Measurements from ENCODE around the gene ECI2.

Gene ECI2

GRCh38 chr6:4071330-4071729 is 64.0 kb downstream of the ECI2 start:
- no peaks in the 10 kb centered on the region for H3K9me3 Mint-ChIP-seq
- no peaks in the 10 kb centered on the region for H3K36me3 Mint-ChIP-seq (ENCODE audit: low read depth)
- DNase-seq: no peak
- no peaks in the 10 kb centered on the region for H3K27me3 Mint-ChIP-seq (ENCODE audit: low read depth, poor library complexity)
- TF ChIP-seq CTCF (IDR thresholded peaks at IDR 0.05): no peak
- H3K27ac Mint-ChIP-seq: no peak overlapping the region
- no peak overlapping the region for H3K4me3 Mint-ChIP-seq
- no peaks in the 10 kb centered on the region for H3K4me1 Mint-ChIP-seq

GRCh38 chr6:4069199-4069598 is 66.2 kb downstream of the ECI2 start:
- Mint-ChIP-seq H3K36me3 (ENCODE audit: low read depth) (peaks cover 20% of the 10 kb centered on the region), H3K27me3 (ENCODE audit: low read depth, poor library complexity) (no peaks in the 10 kb centered on the region), H3K4me1 (no peaks in the 10 kb centered on the region), H3K9me3 (no peaks in the 10 kb centered on the region), H3K27ac (peak overlapping the region; percentile 74), H3K4me3 (no peak overlapping the region)
- DNase-seq: no peak
- TF ChIP-seq CTCF (IDR thresholded peaks at IDR 0.05): no peak

- H3K27ac Mint-ChIP-seq: no peak overlapping the region
- no peaks in the 10 kb centered on the region for H3K27me3 Mint-ChIP-seq (ENCODE audit: low read depth, poor library complexity)
- no peaks in the 10 kb centered on the region for H3K4me1 Mint-ChIP-seq
- H3K36me3 Mint-ChIP-seq (ENCODE audit: low read depth): peaks cover 35% of the 10 kb centered on the region
- DNase-seq: no peak
- no peak for TF ChIP-seq CTCF (IDR thresholded peaks at IDR 0.05)
- H3K9me3 Mint-ChIP-seq: no peaks in the 10 kb centered on the region
- H3K4me3 Mint-ChIP-seq: no peak overlapping the region
Observed at GRCh38 chr6:4067673-4068072, 67.7 kb downstream of the ECI2 start.

GRCh38 chr6:4066029-4066755 is 69.2 kb downstream of the ECI2 start:
- peaks cover 41% of the 10 kb centered on the region for H3K36me3 Mint-ChIP-seq (ENCODE audit: low read depth)
- H3K27ac Mint-ChIP-seq: peak overlapping the region; percentile 3
- H3K4me1 Mint-ChIP-seq: no peaks in the 10 kb centered on the region
- H3K9me3 Mint-ChIP-seq: no peaks in the 10 kb centered on the region
- H3K27me3 Mint-ChIP-seq (ENCODE audit: low read depth, poor library complexity): no peaks in the 10 kb centered on the region
- no peak overlapping the region for H3K4me3 Mint-ChIP-seq
- no peak for TF ChIP-seq CTCF (IDR thresholded peaks at IDR 0.05)
- DNase-seq: no peak
